Testis (tissue), 3 donors: ENCODE measurements around the gene VWCE. TPM values are rescaled to one million over a fixed set of nuclear protein-coding genes. Genes with fewer than 3 reads are reported as not detected.

Source experiments
- DNase-seq: peaks from one replicate; pipeline ENCODE4 v3.0.0-alpha.2; 2019
- H3K27ac ChIP-seq, 2 donors: fragments of 200-600 bp; sonication (generic); one replicate each; pipeline ENCODE4 v1.5.1; 2019
- H3K27me3 ChIP-seq: fragments of 200-600 bp; sonication (generic); one replicate; pipeline ENCODE4 v1.5.1; 2019
- H3K36me3 ChIP-seq: fragments of 200-600 bp; sonication (generic); one replicate; pipeline ENCODE4 v1.5.1; 2017; ENCODE audit warnings: low read depth; ENCODE audit errors: missing control alignments
- H3K4me1 ChIP-seq: fragments of 200-600 bp; sonication (generic); one replicate; pipeline ENCODE4 v1.5.1; 2019
- H3K4me3 ChIP-seq, 2 donors: fragments of 200-600 bp; sonication (generic); one replicate each; pipeline ENCODE4 v1.5.1; 2017 to 2019
- H3K9me3 ChIP-seq: fragments of 200-600 bp; sonication (generic); one replicate; pipeline ENCODE4 v1.5.1; 2017
- POLR2A ChIP-seq: fragments of 450-650 bp; IDR thresholded peaks from one replicate; pipeline ENCODE4 v1.6.1; 2017; ENCODE audit warnings: antibody characterized with exemption, mild to moderate bottlenecking, moderate library complexity
- WGBS, 2 donors: methylation state at CpG; one replicate each; pipeline ENCODE4 v1.1.5; 2018; 5-methylcytosine and 5-hydroxymethylcytosine counted together
- intact Hi-C: fragments of 100-400 bp; cut with DNase I; formaldehyde crosslinking; loops from one replicate; pipeline ENCODE4 v1.15.1; 2023; ENCODE audit warnings: low total_unique reads
- polyA plus RNA-seq: library from polyadenylated mRNA; stranded (reverse); fragments of 350-450 nt; fragmentation: Illumina TruSeq; extraction: RNeasy Lipid Tissue Mini Kit (QIAGEN cat#74804); gene quantifications from one replicate; pipeline ENCODE4 v1.2.3, GENCODE V29; 2014; ENCODE audit warnings: low read depth, low replicate concordance; ENCODE audit not compliant: insufficient read depth
- total RNA-seq, 2 donors: library from RNA; depleted of rRNA; stranded (reverse); fragments of >200 nt; gene quantifications; one replicate each; pipeline ENCODE4 v1.2.3, GENCODE V29; 2016
- TF ChIP-seq, protein P1 (sequence below), 3 experiments: fragments of 450-650 bp in 2 of 3; fragments of 200-600 bp in 1 of 3; sonication (generic) in 1 of 3; IDR thresholded peaks; one replicate each; pipeline ENCODE4 v1.5.1; 2016 to 2019; ENCODE audit warnings: antibody characterized with exemption in 3 of 3, mild to moderate bottlenecking in 2 of 3, moderate library complexity in 1 of 3

Gene VWCE
- total and polyA plus RNA-seq, 3 donors from 2014 or later = 6.6 to 11.1 (median 11.1) TPM

DNA sequence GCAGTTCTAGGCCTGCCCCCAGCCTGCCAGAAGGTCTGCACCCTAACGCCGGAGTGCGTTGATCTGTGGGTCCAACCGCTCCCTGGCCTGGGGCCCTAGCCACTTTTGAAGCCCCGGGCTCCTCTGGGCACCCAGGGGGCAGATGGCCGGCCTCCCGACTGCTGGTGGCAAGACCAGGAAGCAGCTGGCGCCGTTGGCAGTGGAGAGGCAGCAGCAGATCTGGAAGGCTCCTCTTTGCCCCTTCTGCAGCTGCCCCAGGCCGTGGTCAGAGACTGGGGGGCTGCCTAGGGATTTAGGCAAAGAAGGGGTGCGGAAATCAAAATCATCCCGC, 445 bp upstream of the VWCE start:
- 66 to 71% methylated on average over 5 to 7 of the region's 12 CpGs for WGBS, 2 donors
- TF ChIP-seq, protein P1, sequence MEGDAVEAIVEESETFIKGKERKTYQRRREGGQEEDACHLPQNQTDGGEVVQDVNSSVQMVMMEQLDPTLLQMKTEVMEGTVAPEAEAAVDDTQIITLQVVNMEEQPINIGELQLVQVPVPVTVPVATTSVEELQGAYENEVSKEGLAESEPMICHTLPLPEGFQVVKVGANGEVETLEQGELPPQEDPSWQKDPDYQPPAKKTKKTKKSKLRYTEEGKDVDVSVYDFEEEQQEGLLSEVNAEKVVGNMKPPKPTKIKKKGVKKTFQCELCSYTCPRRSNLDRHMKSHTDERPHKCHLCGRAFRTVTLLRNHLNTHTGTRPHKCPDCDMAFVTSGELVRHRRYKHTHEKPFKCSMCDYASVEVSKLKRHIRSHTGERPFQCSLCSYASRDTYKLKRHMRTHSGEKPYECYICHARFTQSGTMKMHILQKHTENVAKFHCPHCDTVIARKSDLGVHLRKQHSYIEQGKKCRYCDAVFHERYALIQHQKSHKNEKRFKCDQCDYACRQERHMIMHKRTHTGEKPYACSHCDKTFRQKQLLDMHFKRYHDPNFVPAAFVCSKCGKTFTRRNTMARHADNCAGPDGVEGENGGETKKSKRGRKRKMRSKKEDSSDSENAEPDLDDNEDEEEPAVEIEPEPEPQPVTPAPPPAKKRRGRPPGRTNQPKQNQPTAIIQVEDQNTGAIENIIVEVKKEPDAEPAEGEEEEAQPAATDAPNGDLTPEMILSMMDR (IDR thresholded peaks at IDR 0.05) = no peak
- no peak for TF ChIP-seq POLR2A
- Histone ChIP-seq H3K27ac (peak overlapping the region; percentile 78 to 92), H3K36me3 (no peaks in the 10 kb centered on the region), H3K27me3 (no peaks in the 10 kb centered on the region), H3K4me1 (peaks cover 35% of the 10 kb centered on the region), H3K4me3 (peak overlapping the region; percentile 60 to 66), H3K9me3 (no peaks in the 10 kb centered on the region)
- DNase-seq = no peak
- intact Hi-C loops = no loop called here

DNA sequence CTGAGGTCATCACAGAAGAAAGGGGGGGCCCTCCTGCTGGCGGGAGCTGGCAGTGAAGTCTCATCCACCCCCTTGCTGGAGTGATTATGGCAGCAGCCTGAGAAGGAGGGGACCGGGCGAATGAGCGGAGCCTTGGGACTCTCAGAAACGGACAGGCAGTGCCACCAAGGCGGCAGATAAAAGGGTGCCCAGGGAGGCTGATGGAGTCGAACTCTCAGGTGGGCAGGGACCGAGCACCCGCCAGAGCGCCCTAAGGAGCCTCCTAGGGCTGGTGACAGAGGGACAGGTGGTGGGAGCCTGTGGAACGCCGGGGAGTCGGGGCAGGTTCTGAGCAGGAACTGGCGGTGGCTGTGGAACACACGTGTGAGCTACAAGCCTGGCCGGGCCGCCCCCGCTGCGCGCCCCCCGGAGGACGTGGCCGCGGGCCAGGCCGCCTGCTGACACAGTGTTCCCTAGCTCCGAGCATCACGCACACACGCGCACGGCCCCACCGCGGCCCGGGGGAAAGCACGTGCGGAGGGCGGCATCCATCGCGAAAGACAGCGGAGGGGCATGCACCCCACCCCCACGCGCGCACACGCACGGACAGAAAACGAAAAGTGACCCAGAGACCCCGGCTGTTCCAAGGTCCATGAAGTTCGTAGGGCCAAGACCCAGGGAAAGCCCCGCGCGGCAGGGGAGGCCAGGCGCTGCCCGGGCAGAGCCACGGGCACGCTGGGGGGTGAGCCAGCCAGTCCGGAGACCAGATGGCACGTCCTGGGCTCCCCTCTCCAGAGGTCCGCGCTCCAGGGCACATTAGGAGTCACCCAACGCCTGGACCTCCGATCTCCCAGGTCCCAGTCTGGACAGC, 1.0 kb downstream of the VWCE start:
- no peaks in the 10 kb centered on the region for H3K36me3 ChIP-seq
- H3K4me3 ChIP-seq = peak overlapping the region; percentile 60 to 66
- H3K27ac ChIP-seq = peak overlapping the region; percentile 78 to 92
- no peaks in the 10 kb centered on the region for H3K27me3 ChIP-seq
- H3K4me1 ChIP-seq = peaks cover 35% of the 10 kb centered on the region
- TF ChIP-seq, protein P1 (IDR thresholded peaks at IDR 0.05) = no peak
- TF ChIP-seq POLR2A = no peak
- whole genome bisulfite sequencing, 2 donors = 1 to 2% methylated on average over 15 to 37 of the region's 60 CpGs
- intact Hi-C loops = no loop called here
- no peaks in the 10 kb centered on the region for H3K9me3 ChIP-seq
- DNase-seq = peak; percentile 84

DNA sequence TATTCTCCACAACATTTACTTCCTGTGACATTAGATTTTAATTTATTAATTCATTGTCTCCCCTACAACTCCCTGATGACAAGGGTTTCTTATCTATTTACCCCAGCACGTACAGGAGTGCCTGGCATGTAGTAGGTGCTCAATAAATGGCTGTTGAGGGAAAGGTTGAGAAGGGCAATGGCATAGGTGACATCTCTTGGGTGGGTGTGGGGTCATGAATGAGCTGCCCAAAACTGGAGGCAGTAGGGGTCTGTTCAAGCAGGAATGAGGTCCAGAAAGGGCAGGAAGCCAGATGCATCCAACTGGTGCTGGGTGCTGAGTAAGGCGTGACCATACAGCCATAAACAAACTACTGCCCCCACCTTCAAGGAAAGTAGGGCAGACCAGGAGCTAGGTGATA, 2.8 kb downstream of the VWCE start:
- 93 to 98% methylated on average over 2 of the region's 2 CpGs for WGBS, 2 donors
- Histone ChIP-seq H3K9me3 (no peaks in the 10 kb centered on the region), H3K4me1 (peaks cover 22% of the 10 kb centered on the region), H3K36me3 (no peaks in the 10 kb centered on the region), H3K27me3 (no peaks in the 10 kb centered on the region), H3K27ac (no peak overlapping the region), H3K4me3 (no peak overlapping the region)
- TF ChIP-seq POLR2A = no peak
- TF ChIP-seq, protein P1 (IDR thresholded peaks at IDR 0.05) = no peak
- DNase-seq = no peak
- intact Hi-C loops = no loop called here

DNA sequence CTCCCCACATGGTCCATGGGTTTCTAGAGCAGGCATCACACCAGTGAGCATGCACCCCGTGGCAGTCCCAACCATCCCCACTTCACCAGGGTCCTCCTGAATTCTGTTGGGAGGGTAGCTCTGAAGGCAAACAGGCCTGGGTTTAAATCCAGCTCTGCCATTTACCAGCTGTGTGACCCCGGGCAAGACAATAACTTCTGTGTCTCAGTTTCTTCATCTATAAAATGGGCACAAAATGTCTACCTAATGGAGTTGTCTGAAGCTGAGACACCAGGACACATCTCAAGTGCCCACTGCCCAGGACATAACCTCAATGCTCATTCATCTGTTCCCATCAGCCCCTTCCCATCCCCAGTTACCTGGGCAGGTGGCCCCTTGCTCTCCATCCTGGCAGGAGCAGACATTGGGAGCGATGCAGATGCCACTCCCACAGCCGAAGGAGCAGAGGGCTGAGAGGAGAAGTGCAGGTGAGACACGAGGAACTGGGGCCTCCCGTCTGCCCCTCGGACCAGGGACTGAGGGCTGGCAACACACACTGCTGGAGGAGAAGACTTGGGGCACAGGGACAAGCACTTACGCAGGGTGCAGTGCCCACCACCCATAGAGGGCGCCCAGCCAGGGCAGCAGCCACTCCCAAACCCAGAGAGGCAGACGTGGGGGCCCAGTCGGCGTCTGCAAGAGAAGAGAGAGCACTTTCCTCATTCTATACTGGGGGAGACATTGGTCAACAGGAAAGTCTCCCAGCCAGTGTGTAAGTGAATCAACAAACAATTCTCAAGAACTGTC, 4.0 kb downstream of the VWCE start:
- no peak for DNase-seq
- 91 to 96% methylated on average over 9 to 12 of the region's 12 CpGs for WGBS, 2 donors
- H3K4me3 ChIP-seq = no peak overlapping the region
- no peaks in the 10 kb centered on the region for H3K9me3 ChIP-seq
- H3K27me3 ChIP-seq = no peaks in the 10 kb centered on the region
- H3K36me3 ChIP-seq = no peaks in the 10 kb centered on the region
- H3K27ac ChIP-seq = no peak overlapping the region
- H3K4me1 ChIP-seq = peaks cover 16% of the 10 kb centered on the region
- intact Hi-C loops = no loop called here
- TF ChIP-seq, protein P1 (IDR thresholded peaks at IDR 0.05) = no peak
- no peak for TF ChIP-seq POLR2A
